22Rv1 (cell line): ENCODE data around the gene TSPAN18.

Experiments
- CTCF ChIP-seq: fragments of 450-650 bp; IDR thresholded peaks from 2 replicates; pipeline ENCODE4 v1.5.1; 2017; ENCODE audit warnings: mild to moderate bottlenecking
- ZFX ChIP-seq: fragments of 450-650 bp; IDR thresholded peaks from 2 replicates; pipeline ENCODE4 v1.6.1; 2017; ENCODE audit warnings: antibody characterized with exemption, borderline replicate concordance

DNA sequence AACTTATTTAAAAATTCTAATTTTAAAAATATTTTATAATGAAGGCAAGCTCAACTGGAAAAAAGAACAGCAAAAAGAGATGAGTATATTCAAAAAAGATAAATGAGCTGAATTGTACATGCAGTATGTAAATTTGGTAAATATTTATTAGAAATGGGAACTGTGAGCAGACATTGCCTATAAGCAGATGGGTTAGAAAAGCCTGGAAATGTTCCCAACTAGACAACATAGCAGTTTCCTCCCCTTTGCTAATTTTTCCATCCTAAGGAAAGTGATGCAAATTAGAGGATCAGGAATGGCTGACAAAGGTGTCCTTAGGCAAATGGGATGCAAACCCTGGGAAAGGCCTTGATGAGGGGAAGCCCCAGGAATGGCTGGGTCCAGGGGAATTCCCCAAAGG is 186.7 kb downstream of the TSPAN18 start:
- TF ChIP-seq CTCF (no peak), ZFX (no peak)
